GM10266 (cell line): Measurements from ENCODE around the gene RNF26.

Source experiments
- DNase-seq: peaks from one replicate; pipeline ENCODE4 v3.0.0; 2012; ENCODE audit errors: extremely low spot score
- CTCF ChIP-seq: IDR thresholded peaks from 2 replicates; pipeline ENCODE4 v1.5.1; 2012; ENCODE audit warnings: mild to moderate bottlenecking, low read depth; ENCODE audit not compliant: control insufficient read depth, insufficient read depth; ENCODE audit errors: missing control alignments

RNF26 gene

GRCh38 chr11:119320240-119320775 lies 14.0 kb upstream of the RNF26 start:
- no peak for DNase-seq
- no peak for TF ChIP-seq CTCF

- DNase-seq, result peak; percentile 89
- TF ChIP-seq CTCF, result no peak
Observed at GRCh38 chr11:119320776-119321524, 13.4 kb upstream of the RNF26 start.

GRCh38 chr11:119322360-119322739 lies 12.0 kb upstream of the RNF26 start:
- no peak for DNase-seq
- TF ChIP-seq CTCF, result no peak

- no peak for TF ChIP-seq CTCF
- DNase-seq, result no peak
Observed at GRCh38 chr11:119322921-119323531, 11.3 kb upstream of the RNF26 start.

- TF ChIP-seq CTCF, result peak; percentile 87
- peak; percentile 67 for DNase-seq
Observed at GRCh38 chr11:119323532-119324033, 10.7 kb upstream of the RNF26 start.

DNA sequence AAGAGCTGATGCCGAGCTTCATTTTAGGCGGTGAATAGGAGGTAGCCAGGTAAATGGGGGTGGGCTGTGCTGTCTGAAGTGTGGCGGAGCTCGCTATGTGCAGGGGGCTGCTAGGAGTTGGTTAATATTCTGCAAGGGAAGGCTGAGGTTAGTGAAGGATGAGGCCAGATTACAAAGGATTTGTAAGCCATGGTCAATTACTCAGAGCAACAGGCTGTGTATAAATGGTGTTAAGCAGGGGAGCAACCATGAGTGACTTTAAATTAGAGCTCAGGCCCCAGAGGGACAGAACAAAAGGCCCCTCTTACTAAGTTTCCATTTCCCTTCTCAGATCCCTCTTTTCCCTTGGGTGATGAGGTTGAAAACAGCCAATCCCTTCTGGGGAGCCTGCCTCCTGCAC lies 10.1 kb upstream of the RNF26 start:
- DNase-seq, result no peak
- TF ChIP-seq CTCF, result no peak

DNA sequence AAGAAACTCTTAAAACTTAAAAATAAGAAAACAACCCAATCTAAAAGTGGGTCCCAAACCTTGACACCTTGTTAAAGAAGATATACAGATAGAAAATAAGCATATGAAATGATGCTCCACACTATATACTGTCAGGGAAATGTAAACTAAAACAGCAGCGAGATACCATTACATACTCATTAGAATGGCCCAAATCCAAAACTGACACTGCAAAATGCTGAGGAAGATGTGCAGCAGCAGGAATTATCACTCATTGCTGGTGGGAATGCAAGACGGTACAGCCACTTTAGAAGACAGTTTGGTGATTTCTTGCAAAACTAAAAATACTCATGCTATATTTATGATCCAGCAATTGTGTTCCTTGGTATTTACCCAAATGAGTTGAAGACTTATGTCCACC lies 5.0 kb upstream of the RNF26 start:
- no peak for TF ChIP-seq CTCF
- DNase-seq, result no peak
